H1 (cell line): ENCODE results near the gene RHOC. TPM values are rescaled to one million over a fixed set of nuclear protein-coding genes. Genes with fewer than 3 reads are reported as not detected.

Source experiments
- CTCF ChIA-PET: fragments of 300-600 bp; sonication (Branson Sonifier 250); formaldehyde crosslinking; loops from one replicate; lab custom pipeline; 2021; ENCODE audit not compliant: partially characterized antibody; lab: Charles Lee
- POLR2A ChIA-PET: fragments of 300-600 bp; sonication (Branson Sonifier 250); formaldehyde crosslinking; loops from one replicate; lab custom pipeline; 2021; ENCODE audit warnings: inconsistent platforms; ENCODE audit not compliant: partially characterized antibody; lab: Charles Lee
- DNase-seq, 2 experiments: peaks; one replicate each; pipeline versions ENCODE4 v3.0.0 to v3.0.0-alpha.2; 2010 to 2022; ENCODE audit warnings: low spot score in 2 of 2, low read depth in 1 of 2, mixed read lengths in 1 of 2
- FAIRE-seq: peaks from 2 replicates; lab custom pipeline; 2011; peaks lifted over from hg19 to GRCh38; lab: Jason Lieb, UNC
- H2AFZ ChIP-seq: 2 replicates; pipeline ENCODE4 v1.8.1; 2012; ENCODE audit warnings: low read length, inconsistent platforms
- H2AK5ac ChIP-seq: 2 replicates; pipeline ENCODE4 v1.6.1; 2013; ENCODE audit warnings: low read depth, low read length
- H2BK120ac ChIP-seq: replicated peaks from 2 replicates; pipeline ENCODE3; 2013; ENCODE audit warnings: low read depth, low read length, inconsistent platforms
- H2BK12ac ChIP-seq: 2 replicates; pipeline ENCODE4 v1.6.1; 2013; ENCODE audit warnings: low read depth, low read length
- H2BK15ac ChIP-seq: 2 replicates; pipeline ENCODE4 v1.6.1; 2013; ENCODE audit warnings: low read length
- H2BK20ac ChIP-seq: 2 replicates; pipeline ENCODE4 v1.6.1; 2013; ENCODE audit warnings: low read length
- H2BK5ac ChIP-seq: 2 replicates; pipeline ENCODE4 v1.6.1; 2013; ENCODE audit warnings: low read depth, low read length
- H3K14ac ChIP-seq: 2 replicates; pipeline ENCODE4 v1.6.1; 2013; ENCODE audit warnings: inconsistent platforms; ENCODE audit not compliant: insufficient read length
- H3K18ac ChIP-seq: 2 replicates; pipeline ENCODE4 v1.6.1; 2013; ENCODE audit warnings: low read length; ENCODE audit errors: extremely low read depth
- H3K23ac ChIP-seq: 2 replicates; pipeline ENCODE4 v1.6.1; 2013; ENCODE audit warnings: inconsistent platforms; ENCODE audit not compliant: insufficient read length
- H3K23me2 ChIP-seq: 2 replicates; pipeline ENCODE4 v1.6.1; 2013; ENCODE audit warnings: low read depth, low read length
- H3K27ac ChIP-seq: 2 replicates; pipeline ENCODE4 v1.6.1; 2011; ENCODE audit warnings: low read depth, low read length, inconsistent platforms
- H3K27me3 ChIP-seq, 4 experiments: replicated peaks in 1 of 4; 1 replicate in 1 of 4; 2 replicates in 3 of 4; pipeline versions ENCODE4 v1.6.1 to v1.8.1; 2011 to 2013; ENCODE audit warnings: low read length in 3 of 4, mild to moderate bottlenecking in 3 of 4, inconsistent platforms in 2 of 4, mixed read lengths in 2 of 4, moderate library complexity in 1 of 4; ENCODE audit not compliant: control insufficient read depth in 3 of 4, insufficient read depth in 3 of 4; ENCODE audit errors: extremely low read depth in 1 of 4
- H3K36me3 ChIP-seq, 4 experiments: 2 replicates each; pipeline versions ENCODE4 v1.6.1 to v1.8.1; 2011 to 2013; ENCODE audit warnings: mild to moderate bottlenecking in 4 of 4, low read length in 3 of 4, moderate library complexity in 2 of 4, control low read depth in 1 of 4, inconsistent platforms in 1 of 4; ENCODE audit not compliant: insufficient read depth in 4 of 4, control insufficient read depth in 2 of 4
- H3K4ac ChIP-seq: replicated peaks from 2 replicates; pipeline ENCODE3; 2013; ENCODE audit warnings: low read length, low read depth, mixed read lengths, inconsistent platforms; ENCODE audit not compliant: insufficient read length
- H3K4me1 ChIP-seq, 4 experiments: replicated peaks in 1 of 4; 1 replicate in 1 of 4; 2 replicates in 3 of 4; pipeline versions ENCODE4 v1.6.1 to v1.8.1; 2011 to 2013; ENCODE audit warnings: low read length in 3 of 4, inconsistent platforms in 2 of 4, mixed read lengths in 1 of 4; ENCODE audit not compliant: insufficient read depth in 4 of 4, control insufficient read depth in 3 of 4
- H3K4me2 ChIP-seq, 2 experiments: 2 replicates each; pipeline versions ENCODE4 v1.6.1 to v1.8.1; 2011 to 2013; ENCODE audit warnings: low read depth in 2 of 2, low read length in 2 of 2, control low read depth in 1 of 2, inconsistent platforms in 1 of 2, mild to moderate bottlenecking in 1 of 2; ENCODE audit not compliant: insufficient read depth in 1 of 2
- H3K4me3 ChIP-seq, 4 experiments: fragments of 200-600, 300-600 bp in 1 of 4; sonication (generic), shearing (Covaris generic), sonication (Bioruptor Twin) in 1 of 4; 2 replicates each; pipeline versions ENCODE4 v1.5.1 to v1.8.1; 2011 to 2016; ENCODE audit warnings: low read length in 4 of 4, low read depth in 3 of 4, control low read depth in 2 of 4, inconsistent platforms in 2 of 4, mild to moderate bottlenecking in 2 of 4, mixed read lengths in 1 of 4, moderate library complexity in 1 of 4; ENCODE audit not compliant: insufficient read depth in 2 of 4; ENCODE audit errors: extremely low read depth in 1 of 4
- H3K56ac ChIP-seq: replicated peaks from 2 replicates; pipeline ENCODE3; 2013; ENCODE audit warnings: low read depth, mild to moderate bottlenecking, mixed read lengths, low read length, inconsistent platforms; ENCODE audit not compliant: insufficient read length
- H3K79me1 ChIP-seq: 2 replicates; pipeline ENCODE4 v1.6.1; 2013; ENCODE audit warnings: low read depth, low read length, control low read depth
- H3K79me2 ChIP-seq, 2 experiments: 2 replicates each; pipeline versions ENCODE4 v1.6.1 to v1.8.1; 2012 to 2013; ENCODE audit warnings: low read length in 2 of 2, mild to moderate bottlenecking in 2 of 2, inconsistent platforms in 1 of 2; ENCODE audit not compliant: insufficient read depth in 2 of 2, control insufficient read depth in 1 of 2
- H3K9ac ChIP-seq, 4 experiments: replicated peaks in 1 of 4; 1 replicate in 1 of 4; 2 replicates in 3 of 4; pipeline versions ENCODE4 v1.6.1 to v1.8.1; 2011 to 2013; ENCODE audit warnings: low read depth in 3 of 4, low read length in 3 of 4, control low read depth in 2 of 4, mild to moderate bottlenecking in 2 of 4, moderate library complexity in 2 of 4, inconsistent platforms in 1 of 4; ENCODE audit errors: extremely low read depth in 1 of 4
- H3K9me3 ChIP-seq, 2 experiments: 2 replicates each; pipeline versions ENCODE4 v1.6.1 to v1.8.1; 2012 to 2013; ENCODE audit warnings: mild to moderate bottlenecking in 2 of 2, moderate library complexity in 2 of 2, control low read depth in 1 of 2, inconsistent platforms in 1 of 2, low read depth in 1 of 2, low read length in 1 of 2, mixed read lengths in 1 of 2; ENCODE audit not compliant: insufficient read depth in 2 of 2
- H4K20me1 ChIP-seq, 2 experiments: replicated peaks in 1 of 2; 2 replicates each; pipeline versions ENCODE3 to v1.8.1; 2011 to 2013; ENCODE audit warnings: inconsistent platforms in 2 of 2, low read length in 2 of 2, mild to moderate bottlenecking in 1 of 2; ENCODE audit not compliant: insufficient read depth in 2 of 2, control insufficient read depth in 1 of 2
- H4K5ac ChIP-seq: 2 replicates; pipeline ENCODE4 v1.6.1; 2013; ENCODE audit warnings: low read length, low read depth, mixed read lengths, inconsistent platforms; ENCODE audit not compliant: insufficient read length
- H4K8ac ChIP-seq: 2 replicates; pipeline ENCODE4 v1.8.0; 2013; ENCODE audit warnings: mild to moderate bottlenecking, moderate library complexity, low read length, inconsistent platforms; ENCODE audit not compliant: insufficient read depth; ENCODE audit errors: extremely low read depth
- H4K91ac ChIP-seq: replicated peaks from 2 replicates; pipeline ENCODE3; 2013; ENCODE audit warnings: low read length, mixed read lengths, inconsistent platforms; ENCODE audit not compliant: insufficient read length
- ATF2 ChIP-seq: IDR thresholded peaks from 2 replicates; pipeline ENCODE4 v1.6.1; 2012; ENCODE audit warnings: low read length, inconsistent platforms
- CBX5 ChIP-seq: fragments of 300-800, 300-1000 bp; sonication (generic); IDR thresholded peaks from 2 replicates; pipeline ENCODE4 v1.7.1; 2016; ENCODE audit warnings: antibody characterized with exemption, low read length, low read depth
- EP300 ChIP-seq, 2 experiments: IDR thresholded peaks; 1 replicate in 1 of 2; 2 replicates in 1 of 2; pipeline ENCODE4 v1.6.1; 2011 to 2012; ENCODE audit warnings: low read depth in 2 of 2, low read length in 2 of 2, mild to moderate bottlenecking in 2 of 2, borderline replicate concordance in 1 of 2, inconsistent platforms in 1 of 2, moderate library complexity in 1 of 2
- RBBP5 ChIP-seq: IDR thresholded peaks from 2 replicates; pipeline ENCODE4 v1.7.1; 2012; ENCODE audit warnings: low read depth, mild to moderate bottlenecking, inconsistent platforms, low read length, moderate library complexity, borderline replicate concordance
- SIX5 ChIP-seq: IDR thresholded peaks from 2 replicates; pipeline ENCODE4 v1.6.1; 2011; ENCODE audit warnings: mild to moderate bottlenecking, low read depth, low read length
- TAF7 ChIP-seq: optimal IDR thresholded peaks from 2 replicates; pipeline ENCODE3; 2011; ENCODE audit warnings: low read depth, mild to moderate bottlenecking, inconsistent platforms, low read length, moderate library complexity, borderline replicate concordance
- whole genome bisulfite sequencing, 2 experiments: shearing (Covaris generic) in 1 of 2; methylation state at CpG; one replicate each; pipeline versions ENCODE4 v1.1.6 to v1.1.7; 2013 to 2015; ENCODE audit warnings: low lambda C conversion rate in 2 of 2, mixed read lengths in 2 of 2, inconsistent platforms in 1 of 2, low coverage in 1 of 2, missing lambda C conversion rate in 1 of 2; ENCODE audit not compliant: insufficient replicate concordance in 2 of 2, insufficient coverage in 1 of 2, insufficient read length in 1 of 2; ENCODE audit errors: extremely low coverage in 1 of 2, missing lambda C conversion rate in 1 of 2; 5-methylcytosine and 5-hydroxymethylcytosine counted together
- polyA plus RNA-seq, 7 experiments: library from polyadenylated mRNA; depleted of rRNA in 3 of 7; stranded (reverse) in 5 of 7; unstranded in 2 of 7; fragments of >200 nt in 5 of 7; fragments of 200-250 nt in 2 of 7; gene quantifications; 1 replicate in 5 of 7; 2 replicates in 1 of 7; 4 replicates in 1 of 7; pipeline versions ENCODE4 v1.2.1 to v1.2.3, GENCODE V29; 2011 to 2013; ENCODE audit warnings: missing spikeins in 2 of 7, mixed read lengths in 2 of 7
- total RNA-seq: library from RNA; stranded (reverse); fragmentation: NEBNext Ultra II Directional; extraction: Animal tissue kit (Norgen Biotek cat#: 25700); gene quantifications from 2 replicates; pipeline ENCODE4 v1.2.1, GENCODE V29; 2021

The RHOC gene
- total and polyA plus RNA-seq, 2 of the 8 experiments (the other 6 are each of a cell fraction or from before 2014, with no cell fraction given), result 53.6 to 97.5 TPM

GRCh38 chr1:112651205-112651604 lies 55.7 kb downstream of the RHOC start:
- H3K36me3 ChIP-seq, result peaks cover 4 to 68% (median 19%) of the 10 kb centered on the region in 4 experiments; a peak in 6 of 8 replicates
- ChIA-PET CTCF (interaction anchor here (1.3 to 1.8 kb wide), 3 partner anchors 10 to 37 kb away, joined by 4 to 7 read pairs (median 6); no protein-coding TSS in a partner anchor), POLR2A (interaction anchor here (0.6 kb wide), 1 partner anchor 43 kb away, joined by 3 read pairs; no protein-coding TSS in a partner anchor)
- H3K4me3 ChIP-seq, result no peak overlapping the region
- FAIRE-seq (no peak), DNase-seq (no peak)
- no peaks in the 10 kb centered on the region for H3K9me3 ChIP-seq
- H3K27ac ChIP-seq, result no peak overlapping the region
- H2BK20ac ChIP-seq, result no peak overlapping the region
- H2AK5ac ChIP-seq, result no peak overlapping the region
- no peak overlapping the region for H2BK5ac ChIP-seq
- no peak overlapping the region for H3K4ac ChIP-seq
- no peak overlapping the region for H3K56ac ChIP-seq
- peaks cover 0 to 8% of the 10 kb centered on the region in 2 experiments; a peak in 2 of 4 replicates for H3K79me2 ChIP-seq
- no peaks in the 10 kb centered on the region for H3K4me1 ChIP-seq
- H4K20me1 ChIP-seq, result no peaks in the 10 kb centered on the region
- H2AFZ ChIP-seq, result no peak overlapping the region
- TF ChIP-seq ATF2 (no peak), RBBP5 (no peak), TAF7 (no peak), SIX5 (no peak), EP300 (IDR thresholded peaks at IDR 0.05; ENCODE audit: borderline replicate concordance in 1 of 2, low read depth in 2 of 2, low read length in 2 of 2) (no peak), CBX5 (no peak)
- no peaks in the 10 kb centered on the region for H3K27me3 ChIP-seq
- no peak overlapping the region for H3K23ac ChIP-seq
- no peak overlapping the region for H4K8ac ChIP-seq
- no peak overlapping the region for H3K4me2 ChIP-seq
- H2BK12ac ChIP-seq, result no peak overlapping the region
- H3K79me1 ChIP-seq, result no peaks in the 10 kb centered on the region; the same call in 1 of the 2 replicates
- H2BK15ac ChIP-seq, result no peak overlapping the region
- WGBS, 2 experiments, result 100% methylated on average over 1 of the region's 1 CpG; no CpG with 5 or more reads in 1 of the 2 experiments
- no peak overlapping the region for H3K14ac ChIP-seq
- H2BK120ac ChIP-seq, result no peak overlapping the region
- no peak overlapping the region for H4K91ac ChIP-seq
- no peak overlapping the region for H4K5ac ChIP-seq
- H3K9ac ChIP-seq, result no peak overlapping the region
- no peak overlapping the region for H3K18ac ChIP-seq
- no peaks in the 10 kb centered on the region for H3K23me2 ChIP-seq
